IMR-90 (cell line): ENCODE data around the gene PMF1. TPM values are rescaled to one million over a fixed set of nuclear protein-coding genes. Genes with fewer than 3 reads are reported as not detected.

Experiments used
- ATAC-seq: fragments of 200-7000 bp; cut with Tn5 transposase; 2 replicates; pipeline ENCODE4 v1.9.1; 2020; ENCODE audit warnings: low read depth, mild to moderate bottlenecking, moderate library complexity
- BruUV-seq: library from RNA; stranded (reverse); fragments of 400-500 nt; replicated peaks from 2 replicates; lab custom pipeline; 2021; lab: Mats Ljungman, UMichigan
- CTCF ChIA-PET: fragments of 300-600 bp; formaldehyde crosslinking; extraction: SDS; loops from one replicate; lab custom pipeline; 2021; ENCODE audit warnings: antibody characterized with exemption; lab: Yijun Ruan, JAX
- POLR2A ChIA-PET: fragments of 300-600 bp; sonication (Branson Sonifier 250); formaldehyde crosslinking; loops from one replicate; lab custom pipeline; 2022; ENCODE audit warnings: antibody characterized with exemption; ENCODE audit not compliant: unreplicated experiment; lab: Charles Lee
- DNase-seq: peaks from one replicate; pipeline ENCODE4 v3.0.0; 2013
- H2AFZ ChIP-seq: replicated peaks from 2 replicates; pipeline ENCODE3; 2013; ENCODE audit warnings: low read length, mild to moderate bottlenecking; ENCODE audit not compliant: poor library complexity
- H2AK5ac ChIP-seq: 2 replicates; pipeline ENCODE4 v1.6.1; 2013; ENCODE audit warnings: low read depth, low read length, inconsistent platforms
- H2AK9ac ChIP-seq: replicated peaks from 2 replicates; pipeline ENCODE3; 2013; ENCODE audit warnings: mild to moderate bottlenecking, low read depth, low read length, moderate library complexity; ENCODE audit not compliant: poor library complexity
- H2BK120ac ChIP-seq: 2 replicates; pipeline ENCODE4 v1.6.1; 2013; ENCODE audit warnings: low read depth, low read length, inconsistent platforms
- H2BK15ac ChIP-seq: 3 replicates; pipeline ENCODE4 v1.6.1; 2013; ENCODE audit warnings: low read depth, low read length, inconsistent platforms
- H2BK20ac ChIP-seq: 2 replicates; pipeline ENCODE4 v1.6.1; 2013; ENCODE audit warnings: low read depth, mild to moderate bottlenecking, inconsistent platforms, low read length, moderate library complexity
- H2BK5ac ChIP-seq: 2 replicates; pipeline ENCODE4 v1.6.1; 2013; ENCODE audit warnings: mild to moderate bottlenecking, low read depth, low read length, inconsistent platforms; ENCODE audit not compliant: poor library complexity, severe bottlenecking
- H3K14ac ChIP-seq: replicated peaks from 2 replicates; pipeline ENCODE4 v1.6.1; 2013; ENCODE audit warnings: low read depth, low read length, inconsistent platforms
- H3K18ac ChIP-seq: 2 replicates; pipeline ENCODE4 v1.6.1; 2013; ENCODE audit warnings: low read depth, low read length, control low read depth
- H3K23ac ChIP-seq: 2 replicates; pipeline ENCODE4 v1.6.1; 2013; ENCODE audit warnings: low read depth, low read length, inconsistent platforms
- H3K27ac ChIP-seq: 2 replicates; pipeline ENCODE4 v1.5.1; 2013; ENCODE audit warnings: mild to moderate bottlenecking, control low read depth, low read length; ENCODE audit not compliant: insufficient read depth
- H3K27me3 ChIP-seq: 2 replicates; pipeline ENCODE4 v1.6.1; 2013; ENCODE audit warnings: low read length; ENCODE audit not compliant: control insufficient read depth, insufficient read depth
- H3K36me3 ChIP-seq: 2 replicates; pipeline ENCODE4 v1.6.1; 2013; ENCODE audit warnings: low read length, mixed read lengths; ENCODE audit not compliant: control insufficient read depth, insufficient read depth
- H3K4ac ChIP-seq: 2 replicates; pipeline ENCODE4 v1.6.1; 2013; ENCODE audit warnings: low read depth, low read length, inconsistent platforms
- H3K4me1 ChIP-seq: 2 replicates; pipeline ENCODE4 v1.6.1; 2013; ENCODE audit warnings: low read length, mixed read lengths; ENCODE audit not compliant: control insufficient read depth, insufficient read depth
- H3K4me2 ChIP-seq: 2 replicates; pipeline ENCODE4 v1.6.1; 2013; ENCODE audit warnings: low read depth, mild to moderate bottlenecking, control low read depth, low read length, moderate library complexity
- H3K4me3 ChIP-seq: 2 replicates; pipeline ENCODE4 v1.5.1; 2013; ENCODE audit warnings: low read depth, mild to moderate bottlenecking, control low read depth, low read length, moderate library complexity; ENCODE audit not compliant: insufficient read depth
- H3K56ac ChIP-seq: 2 replicates; pipeline ENCODE4 v1.6.1; 2013; ENCODE audit warnings: low read length, inconsistent platforms; ENCODE audit not compliant: insufficient read depth; ENCODE audit errors: extremely low read depth
- H3K79me1 ChIP-seq, 2 experiments: 2 replicates each; pipeline ENCODE4 v1.6.1; 2013; ENCODE audit warnings: low read length in 2 of 2, inconsistent platforms in 1 of 2, low read depth in 1 of 2
- H3K9ac ChIP-seq: 2 replicates; pipeline ENCODE4 v1.6.1; 2013; ENCODE audit warnings: low read depth, low read length, control low read depth
- H3K9me1 ChIP-seq: 2 replicates; pipeline ENCODE4 v1.6.1; 2013; ENCODE audit warnings: low read length, inconsistent platforms; ENCODE audit not compliant: insufficient read depth
- H3K9me3 ChIP-seq: 2 replicates; pipeline ENCODE4 v1.6.1; 2013; ENCODE audit warnings: low read length; ENCODE audit not compliant: control insufficient read depth, insufficient read depth
- H4K20me1 ChIP-seq: 2 replicates; pipeline ENCODE4 v1.6.1; 2013; ENCODE audit warnings: low read length, inconsistent platforms; ENCODE audit not compliant: insufficient read depth
- H4K5ac ChIP-seq: 2 replicates; pipeline ENCODE4 v1.6.1; 2013; ENCODE audit warnings: mild to moderate bottlenecking, low read depth, low read length, control low read depth
- H4K8ac ChIP-seq, 2 experiments: 2 replicates each; pipeline ENCODE4 v1.6.1; 2013; ENCODE audit warnings: low read depth in 2 of 2, low read length in 2 of 2, control low read depth in 1 of 2, inconsistent platforms in 1 of 2
- H4K91ac ChIP-seq: 2 replicates; pipeline ENCODE4 v1.6.1; 2013; ENCODE audit warnings: low read depth, low read length, inconsistent platforms; ENCODE audit not compliant: insufficient read depth
- CEBPB ChIP-seq: IDR thresholded peaks from 2 replicates; pipeline ENCODE4 v1.6.1; 2012; ENCODE audit warnings: low read depth, low read length, improper control_type of control experiment
- CHD1 ChIP-seq: IDR thresholded peaks from 2 replicates; pipeline ENCODE4 v1.6.1; 2012; ENCODE audit warnings: low read depth, low read length, improper control_type of control experiment
- CTCF ChIP-seq: conservative IDR thresholded peaks from 2 replicates; pipeline ENCODE4 v1.5.1; 2012; ENCODE audit warnings: mild to moderate bottlenecking, low read depth, low read length, improper control_type of control experiment
- POLR2A ChIP-seq: IDR thresholded peaks from 2 replicates; pipeline ENCODE4 v1.6.1; 2012; ENCODE audit warnings: mild to moderate bottlenecking, low read depth, low read length
- RAD21 ChIP-seq: IDR thresholded peaks from 2 replicates; pipeline ENCODE4 v1.6.1; 2012; ENCODE audit warnings: low read length, improper control_type of control experiment
- WGBS, 2 experiments: methylation state at CpG; one replicate each; pipeline versions ENCODE4 v1.1.5 to v1.1.7; 2013; ENCODE audit warnings: missing lambda C conversion rate in 2 of 2; ENCODE audit not compliant: insufficient read length in 1 of 2; ENCODE audit errors: extremely low coverage in 2 of 2; 5-methylcytosine and 5-hydroxymethylcytosine counted together
- dilution Hi-C: fragments of 300-500 bp; cut with HindIII; formaldehyde crosslinking; loops from one replicate; pipeline ENCODE4 v1.14.3; 2018; ENCODE audit warnings: low sequenced_read_pairs; ENCODE audit not compliant: unreplicated experiment
- in situ Hi-C: fragments of 300-500 bp; cut with MboI; formaldehyde crosslinking; loops from 3 replicates; pipeline ENCODE4 v1.14.3; 2019; ENCODE audit warnings: low sequenced_read_pairs, inconsistent platforms, mixed read lengths
- intact Hi-C: fragments of 100-400 bp; cut with micrococcal nuclease; formaldehyde crosslinking; loops from 2 replicates; pipeline ENCODE4 v1.10.0; 2022
- polyA plus RNA-seq, 3 experiments: library from polyadenylated mRNA; depleted of rRNA; stranded (reverse); fragments of >200 nt; gene quantifications; 2 replicates each; pipeline ENCODE4 v1.2.3, GENCODE V29; 2012; ENCODE audit warnings: low replicate concordance in 1 of 3
- total RNA-seq: library from RNA; depleted of rRNA; stranded (reverse); fragments of >200 nt; gene quantifications from 2 replicates; pipeline ENCODE4 v1.2.3, GENCODE V29; 2012

The PMF1 gene
- total and polyA plus RNA-seq, 2 of the 4 experiments (the other 2 are of a cell fraction), result 54.8 to 73.4 TPM

DNA sequence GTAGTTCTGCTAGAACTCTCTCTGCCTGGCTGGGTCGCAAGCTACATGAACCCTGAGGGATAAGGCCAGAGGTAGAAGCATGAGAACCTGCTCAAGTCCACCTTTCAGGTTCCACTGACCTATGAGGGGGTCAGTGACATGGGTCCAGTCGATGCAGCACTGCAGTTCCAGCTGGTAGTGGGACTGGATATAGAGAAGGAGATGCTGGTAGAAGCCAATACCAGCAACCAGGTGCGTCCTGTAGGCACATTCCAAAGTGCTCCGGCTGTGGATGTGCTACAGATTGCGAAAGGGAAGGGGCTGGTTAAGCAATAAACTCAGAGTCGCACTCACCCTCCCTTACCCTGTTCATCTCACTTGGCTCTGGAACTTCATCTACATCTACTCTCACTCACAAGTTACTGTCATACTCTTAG, 64.2 kb downstream of the PMF1 start:
- DNase-seq (no peak), ATAC-seq (no peak; the same call in 1 of the 2 replicates)
- H4K5ac ChIP-seq, result no peak overlapping the region
- no peak overlapping the region for H2BK20ac ChIP-seq
- no peak overlapping the region for H2AK9ac ChIP-seq
- no peak overlapping the region for H3K9ac ChIP-seq
- WGBS, 2 experiments, result 80% methylated on average over 2 of the region's 6 CpGs; no CpG with 5 or more reads in 1 of the 2 experiments
- TF ChIP-seq CTCF (no peak), POLR2A (no peak), RAD21 (no peak), CEBPB (peak; percentile 89), CHD1 (no peak)
- H2AK5ac ChIP-seq, result no peak overlapping the region
- H3K9me3 ChIP-seq, result no peaks in the 10 kb centered on the region
- no peaks in the 10 kb centered on the region for H3K27me3 ChIP-seq
- no peak overlapping the region for H4K91ac ChIP-seq
- H3K27ac ChIP-seq, result peak overlapping the region; percentile 36; the same call in 1 of the 2 replicates
- H3K14ac ChIP-seq, result no peak overlapping the region
- H4K20me1 ChIP-seq, result peaks cover 32% of the 10 kb centered on the region
- no peak overlapping the region for H2AFZ ChIP-seq
- in situ Hi-C loops (no loop called here), dilution Hi-C loops (no loop called here), intact Hi-C loops (no loop called here)
- H3K18ac ChIP-seq, result no peak overlapping the region
- peaks cover 7% of the 10 kb centered on the region for H3K9me1 ChIP-seq
- H3K4me1 ChIP-seq, result peaks cover 11% of the 10 kb centered on the region
- POLR2A ChIA-PET, result no interaction called here
- peaks cover 44% of the 10 kb centered on the region for H3K36me3 ChIP-seq
- H2BK15ac ChIP-seq, result no peak overlapping the region
- no peak overlapping the region for H3K4ac ChIP-seq
- BruUV-seq, result no TSS peak
- CTCF ChIA-PET, result no interaction called here
- H4K8ac ChIP-seq, result no peak overlapping the region
- peaks cover 32 to 61% of the 10 kb centered on the region in 2 experiments for H3K79me1 ChIP-seq
- no peak overlapping the region for H3K4me2 ChIP-seq
- H2BK5ac ChIP-seq, result no peak overlapping the region
- H2BK120ac ChIP-seq, result no peak overlapping the region
- H3K23ac ChIP-seq, result no peak overlapping the region
- no peak overlapping the region for H3K56ac ChIP-seq
- no peak overlapping the region for H3K4me3 ChIP-seq
